Effector memory CD4-positive, alpha-beta T cell (primary cell): ENCODE results near the gene HOXC13.

ENCODE experiments used
- DNase-seq, 3 donors: peaks; one replicate each; pipeline ENCODE4 v3.0.0-alpha.2; 2020
- H3K27ac ChIP-seq: 2 replicates; pipeline ENCODE4 v1.7.0; 2013; ENCODE audit warnings: mild to moderate bottlenecking, low read length, moderate library complexity; ENCODE audit not compliant: insufficient read depth, poor library complexity, severe bottlenecking
- H3K27me3 ChIP-seq: replicated peaks from 2 replicates; pipeline ENCODE4 v1.7.0; 2013; ENCODE audit warnings: mild to moderate bottlenecking, low read length; ENCODE audit not compliant: insufficient read depth, control insufficient read depth, poor library complexity, severe bottlenecking
- H3K36me3 ChIP-seq: 2 replicates; pipeline ENCODE4 v1.7.0; 2013; ENCODE audit warnings: mild to moderate bottlenecking, low read length, moderate library complexity; ENCODE audit not compliant: control insufficient read depth, insufficient read depth
- H3K4me1 ChIP-seq: 2 replicates; pipeline ENCODE4 v1.7.0; 2013; ENCODE audit warnings: low read length, mild to moderate bottlenecking; ENCODE audit not compliant: control insufficient read depth, insufficient read depth, poor library complexity, severe bottlenecking
- H3K4me3 ChIP-seq: 2 replicates; pipeline ENCODE4 v1.7.0; 2013; ENCODE audit warnings: low read length, low read depth, mild to moderate bottlenecking; ENCODE audit not compliant: insufficient read depth, poor library complexity, severe bottlenecking
- H3K9me3 ChIP-seq: 2 replicates; pipeline ENCODE4 v1.7.0; 2013; ENCODE audit warnings: mild to moderate bottlenecking, low read length, moderate library complexity; ENCODE audit not compliant: control insufficient read depth

Gene HOXC13

GRCh38 chr12:53983950-53984572 is 45.4 kb downstream of the HOXC13 start:
- peaks cover 97% of the 10 kb centered on the region for H3K27me3 ChIP-seq
- H3K9me3 ChIP-seq, result no peaks in the 10 kb centered on the region
- DNase-seq, result no peak
- no peak overlapping the region for H3K4me3 ChIP-seq
- H3K27ac ChIP-seq, result no peak overlapping the region
- peaks cover 12% of the 10 kb centered on the region for H3K4me1 ChIP-seq
- no peaks in the 10 kb centered on the region for H3K36me3 ChIP-seq

GRCh38 chr12:53984901-53985691 is 46.5 kb downstream of the HOXC13 start, which contains the start of gene HOXC10:
TSS of gene HOXC10 (plus strand) at chr12:53985146. CDS start at chr12:53985260, 114 bp downstream.
- DNase-seq, result peak; percentile 37 to 58 (median 54)
- H3K36me3 ChIP-seq, result no peaks in the 10 kb centered on the region
- H3K27ac ChIP-seq, result no peak within 1 kb of the TSS
- no peaks in the 10 kb centered on the region for H3K9me3 ChIP-seq
- peak within 1 kb of the TSS; percentile 6 for H3K4me3 ChIP-seq
- peaks cover 18% of the 10 kb centered on the region for H3K4me1 ChIP-seq
- peaks cover 95% of the 10 kb centered on the region for H3K27me3 ChIP-seq

- Histone ChIP-seq H3K36me3 (no peaks in the 10 kb centered on the region), H3K4me3 (peak overlapping the region; percentile 6), H3K27me3 (peaks cover 95% of the 10 kb centered on the region), H3K9me3 (no peaks in the 10 kb centered on the region), H3K4me1 (peaks cover 18% of the 10 kb centered on the region), H3K27ac (no peak overlapping the region)
- DNase-seq, result no peak
Observed at GRCh38 chr12:53985692-53985993, 47.0 kb downstream of the HOXC13 start.

- peaks cover 95% of the 10 kb centered on the region for H3K27me3 ChIP-seq
- no peaks in the 10 kb centered on the region for H3K36me3 ChIP-seq
- peak overlapping the region; percentile 6 for H3K4me3 ChIP-seq
- DNase-seq, result no peak
- no peaks in the 10 kb centered on the region for H3K9me3 ChIP-seq
- H3K4me1 ChIP-seq, result peaks cover 18% of the 10 kb centered on the region
- H3K27ac ChIP-seq, result no peak overlapping the region
Observed at GRCh38 chr12:53985994-53986685, 47.5 kb downstream of the HOXC13 start.

- H3K36me3 ChIP-seq, result no peaks in the 10 kb centered on the region
- H3K27me3 ChIP-seq, result peaks cover 95% of the 10 kb centered on the region
- H3K27ac ChIP-seq, result no peak overlapping the region
- no peaks in the 10 kb centered on the region for H3K9me3 ChIP-seq
- H3K4me1 ChIP-seq, result peaks cover 18% of the 10 kb centered on the region
- no peak for DNase-seq
- H3K4me3 ChIP-seq, result no peak overlapping the region
Observed at GRCh38 chr12:53986686-53987483, 48.3 kb downstream of the HOXC13 start.

GRCh38 chr12:53987787-53988230 is 49.2 kb downstream of the HOXC13 start:
- H3K27me3 ChIP-seq, result peaks cover 95% of the 10 kb centered on the region
- H3K27ac ChIP-seq, result no peak overlapping the region
- no peaks in the 10 kb centered on the region for H3K36me3 ChIP-seq
- no peak for DNase-seq
- H3K4me3 ChIP-seq, result no peak overlapping the region
- H3K4me1 ChIP-seq, result peaks cover 18% of the 10 kb centered on the region
- H3K9me3 ChIP-seq, result no peaks in the 10 kb centered on the region

- no peak overlapping the region for H3K27ac ChIP-seq
- no peaks in the 10 kb centered on the region for H3K36me3 ChIP-seq
- no peak for DNase-seq
- peaks cover 95% of the 10 kb centered on the region for H3K27me3 ChIP-seq
- peaks cover 18% of the 10 kb centered on the region for H3K4me1 ChIP-seq
- no peaks in the 10 kb centered on the region for H3K9me3 ChIP-seq
- H3K4me3 ChIP-seq, result no peak overlapping the region
Observed at GRCh38 chr12:53988541-53989226, 50.1 kb downstream of the HOXC13 start.

GRCh38 chr12:53989227-53990113 is 50.8 kb downstream of the HOXC13 start:
- no peak for DNase-seq
- Histone ChIP-seq H3K4me3 (no peak overlapping the region), H3K4me1 (peaks cover 22% of the 10 kb centered on the region), H3K27me3 (peaks cover 95% of the 10 kb centered on the region), H3K36me3 (no peaks in the 10 kb centered on the region), H3K9me3 (no peaks in the 10 kb centered on the region), H3K27ac (no peak overlapping the region)
